HG03342 (cell line): Measurements from ENCODE around the gene SLC25A18.
"Not testable (repeated sequence)": the region's sequence is repeated elsewhere in the genome, so short reads cannot be mapped to it uniquely, and the experiment has no call there.

ENCODE experiments used
- ATAC-seq: cut with Tn5 transposase; IDR thresholded peaks from one replicate; pipeline ENCODE4 v1.9.1; 2021; ENCODE audit warnings: mild to moderate bottlenecking, moderate library complexity; ENCODE audit not compliant: unreplicated experiment

The SLC25A18 gene

DNA sequence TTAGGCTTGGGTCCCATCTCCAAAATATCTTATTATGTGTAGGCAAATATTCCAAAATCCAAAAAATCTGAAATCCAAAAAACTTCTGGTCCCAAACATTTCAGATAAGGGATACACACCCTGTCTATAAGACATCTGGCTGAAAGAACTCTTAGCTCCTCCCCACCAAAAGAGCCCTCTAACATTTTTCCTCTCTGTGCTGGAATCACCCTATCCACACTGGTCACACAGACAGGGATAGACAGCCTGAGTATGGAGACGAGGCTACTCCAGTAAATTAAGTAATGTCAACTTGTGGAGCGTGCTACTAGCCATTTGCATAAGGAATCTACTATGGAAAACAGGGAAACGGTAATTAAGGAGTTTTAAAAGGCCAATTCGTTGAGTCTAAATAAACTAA lies 40.4 kb downstream of the SLC25A18 start:
- no peak for ATAC-seq

DNA sequence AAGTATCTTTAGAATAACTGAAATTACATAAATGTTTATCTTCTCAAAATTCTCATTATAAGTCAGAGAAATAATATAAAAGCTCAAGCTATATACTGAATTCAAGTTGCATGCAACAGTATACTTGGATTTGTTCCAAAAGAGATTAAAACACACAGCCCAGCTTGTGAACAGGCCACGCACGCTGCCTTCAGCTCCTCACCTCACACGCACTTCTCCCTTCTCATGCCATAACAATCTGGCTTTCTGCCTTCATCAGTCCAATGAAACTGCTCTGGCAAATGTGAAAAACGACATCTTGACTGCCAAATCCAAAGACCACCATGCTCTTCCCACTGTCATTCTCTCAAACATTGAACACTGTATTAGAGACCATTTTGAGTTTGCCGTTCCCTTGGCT lies 43.2 kb downstream of the SLC25A18 start:
- ATAC-seq: no peak

DNA sequence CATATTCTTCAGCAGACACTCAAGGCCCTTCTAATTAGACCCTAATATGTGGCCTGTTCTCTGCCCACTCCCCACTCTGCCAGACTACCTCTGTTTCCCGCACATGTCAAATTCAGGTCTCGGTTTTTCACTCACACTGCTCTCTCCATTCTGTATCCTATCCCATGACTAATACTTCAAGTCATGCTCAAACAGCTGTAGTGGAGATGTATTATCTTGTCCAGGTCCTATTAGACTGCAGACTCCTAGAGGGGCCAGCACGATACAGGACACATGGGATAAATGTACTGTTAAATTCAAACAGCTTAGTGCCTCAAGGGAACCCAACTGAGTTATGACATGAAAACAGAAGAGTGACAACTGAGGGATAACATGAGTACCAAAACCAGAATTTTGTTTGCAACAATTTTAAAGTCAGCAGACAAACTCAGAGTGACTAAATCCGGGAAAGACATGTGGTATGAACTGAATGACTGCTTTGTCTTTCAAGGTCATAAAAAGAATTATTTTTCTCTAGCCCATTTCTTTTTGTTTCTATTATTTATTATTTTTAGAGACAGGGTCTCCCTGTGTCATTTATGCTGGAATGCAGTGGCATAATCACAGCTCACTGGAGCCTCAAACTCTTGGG lies 44.7 kb downstream of the SLC25A18 start:
- ATAC-seq: no peak

GRCh38 chr22:17612057-17612456 lies 48.8 kb downstream of the SLC25A18 start:
- ATAC-seq: no peak

DNA sequence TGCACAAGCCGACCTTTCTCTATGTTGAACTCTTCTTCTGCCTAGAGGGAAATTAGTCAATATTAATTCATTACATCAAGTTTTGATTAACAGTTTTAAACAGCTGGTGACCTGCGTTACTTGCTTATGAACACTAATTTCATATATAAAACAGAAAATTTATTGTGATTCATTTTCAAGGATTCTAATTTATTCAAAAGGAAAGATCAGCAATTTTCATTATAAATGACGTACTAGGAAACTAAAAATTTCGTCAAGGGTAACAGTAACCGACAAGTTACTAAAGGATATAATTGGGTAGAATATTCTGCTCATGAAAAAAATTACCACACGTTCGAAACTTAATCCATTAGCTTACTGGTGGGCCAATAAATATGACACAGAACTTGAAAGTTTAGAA lies 50.0 kb downstream of the SLC25A18 start:
- ATAC-seq: no peak

DNA sequence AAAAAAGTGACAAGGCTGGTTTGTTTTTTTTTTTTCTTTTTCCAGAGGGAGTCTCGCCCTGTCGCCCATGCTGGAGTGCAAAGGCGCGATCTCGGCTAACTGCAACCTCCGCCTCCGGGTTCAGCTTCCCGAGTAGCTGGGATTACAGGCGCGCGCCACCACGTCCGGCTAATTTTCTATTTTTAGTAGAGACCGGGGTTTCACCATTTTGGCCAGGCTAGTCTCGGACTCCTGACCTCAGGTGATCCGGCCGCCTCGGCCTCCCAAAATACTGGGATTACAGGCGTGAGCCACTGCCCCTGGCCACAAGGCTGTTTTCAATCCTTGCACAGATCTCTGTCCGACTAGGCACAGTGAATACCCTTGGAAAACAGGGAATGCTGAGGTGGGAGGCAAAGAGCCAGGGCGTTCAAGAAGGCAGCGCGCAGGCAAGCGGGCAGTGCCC lies 64.7 kb downstream of the SLC25A18 start:
- ATAC-seq: no peak

DNA sequence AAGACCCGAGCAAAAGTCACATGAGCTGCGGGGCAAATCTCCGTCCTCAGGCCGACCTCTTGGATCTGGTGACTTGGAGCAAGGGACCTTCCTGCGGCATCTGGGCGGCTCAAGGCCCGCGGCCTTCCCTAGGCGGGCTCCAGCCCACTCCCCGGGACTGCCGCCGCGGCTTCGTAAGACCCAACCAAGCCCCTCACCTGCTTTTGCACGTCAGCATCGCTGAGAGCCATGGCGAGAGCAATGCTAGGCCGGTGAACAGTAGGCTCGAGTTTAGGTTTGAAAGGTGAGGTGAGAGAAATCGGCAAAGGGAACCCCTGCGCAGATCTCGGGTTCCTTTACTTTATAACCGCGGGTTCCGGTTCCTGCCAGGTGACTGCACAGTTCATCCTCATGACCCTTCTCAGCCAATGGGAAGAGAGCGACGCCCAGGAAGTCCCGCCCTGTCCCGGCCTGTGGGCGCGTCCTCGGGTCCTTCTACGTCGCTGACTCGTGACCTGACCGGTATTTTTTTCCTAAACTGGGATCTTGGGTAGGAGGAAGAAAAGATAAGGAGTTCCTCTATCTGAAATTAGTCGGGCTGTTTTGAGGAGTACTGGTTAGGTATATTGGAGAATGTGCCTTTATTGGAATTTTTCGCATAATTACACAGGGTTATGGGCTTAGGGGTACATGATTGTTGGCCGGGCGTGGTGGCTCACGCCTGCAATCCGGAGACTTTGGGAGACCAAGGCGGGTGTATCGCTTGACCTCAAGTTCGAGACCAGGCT lies 65.3 kb downstream of the SLC25A18 start, which contains the start of gene ATP6V1E1:
TSS of gene ATP6V1E1 (minus strand) at position 344 of the 767 bp plus-strand sequence. CDS start at position 230, 114 bp downstream.
- ATAC-seq: peak; percentile 100

- no peak for ATAC-seq
These were observed 65.8 kb downstream of the SLC25A18 start for GRCh38 chr22:17629173-17629489.

GRCh38 chr22:17629641-17630040 lies 66.3 kb downstream of the SLC25A18 start:
- no peak for ATAC-seq

GRCh38 chr22:17631076-17631565 lies 67.8 kb downstream of the SLC25A18 start:
- no peak for ATAC-seq

- ATAC-seq: no peak
These were observed 70.1 kb downstream of the SLC25A18 start for GRCh38 chr22:17633217-17633997.

GRCh38 chr22:17633998-17634323 lies 70.7 kb downstream of the SLC25A18 start:
- no peak for ATAC-seq

GRCh38 chr22:17634696-17635095 lies 71.4 kb downstream of the SLC25A18 start:
- no peak for ATAC-seq

- not testable (repeated sequence) for ATAC-seq
These were observed 73.6 kb downstream of the SLC25A18 start for GRCh38 chr22:17636850-17637249.

DNA sequence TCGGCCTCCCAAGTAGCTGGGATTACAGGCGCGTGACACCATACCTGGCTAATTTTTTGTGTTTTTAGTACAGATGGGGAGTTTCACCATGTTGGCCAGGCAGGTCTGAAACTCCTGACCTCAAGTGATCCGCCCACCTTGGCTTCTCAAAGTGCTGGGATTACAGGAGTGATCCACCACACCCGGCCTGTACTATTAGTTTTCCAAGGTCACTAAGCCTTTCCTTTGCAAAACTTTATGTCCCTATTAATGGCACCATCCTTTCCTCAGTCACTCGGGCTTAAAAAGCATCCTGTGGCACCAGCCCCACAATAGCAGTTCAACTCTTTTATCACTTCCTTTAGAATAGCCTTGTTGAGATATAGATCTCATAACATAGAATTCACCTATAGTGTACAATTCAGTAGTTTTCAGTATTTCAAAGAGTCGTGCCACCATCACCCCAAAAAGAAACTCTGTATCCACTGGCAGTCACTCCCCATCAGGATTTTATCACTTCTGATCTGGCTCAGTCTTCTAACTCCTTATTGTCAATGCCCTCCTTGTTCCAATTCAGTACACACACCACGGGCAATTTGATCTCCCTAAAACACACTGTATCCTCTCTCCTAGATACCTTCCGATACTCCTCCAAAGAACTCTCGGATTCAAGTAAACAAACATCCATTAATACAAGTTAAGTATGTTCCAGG lies 74.3 kb downstream of the SLC25A18 start:
- ATAC-seq: no peak

GRCh38 chr22:17638182-17638431 lies 74.8 kb downstream of the SLC25A18 start:
- peak; percentile 13 for ATAC-seq

DNA sequence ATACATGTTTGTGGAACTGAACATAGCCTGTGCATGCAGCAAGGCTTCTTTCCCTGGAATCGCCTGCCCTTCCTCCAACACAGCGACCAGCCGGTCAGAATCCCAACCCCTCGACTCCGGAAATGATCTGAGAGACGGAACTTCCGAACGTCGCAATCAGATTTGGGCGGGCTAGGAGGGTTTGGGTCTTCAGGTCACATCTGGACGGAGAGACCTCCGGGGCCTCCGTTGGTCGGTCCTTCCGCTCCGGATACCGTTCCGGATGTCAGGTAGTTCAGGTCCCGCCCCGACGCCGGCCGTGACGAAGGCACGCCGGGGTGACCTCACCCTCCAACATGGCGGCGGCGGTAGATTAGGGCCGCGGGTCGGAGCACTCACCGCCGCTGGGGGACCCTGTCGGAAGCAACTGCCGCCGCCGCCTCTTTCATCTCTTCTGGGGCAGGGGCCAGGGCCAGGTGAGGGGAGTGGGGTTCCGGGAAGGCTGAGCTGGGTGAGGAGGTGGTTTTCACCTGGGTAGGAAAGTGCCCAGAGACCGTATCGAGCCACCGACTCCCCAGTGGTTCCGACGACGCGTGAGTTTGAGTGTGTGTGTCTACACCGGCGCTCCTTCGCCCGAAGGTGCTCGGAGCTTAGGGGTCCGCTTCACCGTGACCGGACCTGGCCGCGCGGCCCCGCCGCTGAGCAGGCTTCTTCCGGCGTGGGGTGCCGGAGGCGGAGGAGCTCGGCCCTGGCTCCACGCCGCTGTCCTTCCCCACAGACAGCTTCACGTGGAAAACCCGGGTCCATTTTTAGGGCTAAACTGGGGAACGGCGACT lies 75.3 kb downstream of the SLC25A18 start, which contains the start of gene BCL2L13:
TSS of gene BCL2L13 (plus strand) at position 326 of the 815 bp plus-strand sequence. CDS start 16,955 bp downstream, outside the sequence.
- peak; percentile 91 for ATAC-seq

GRCh38 chr22:17639247-17639741 lies 76.0 kb downstream of the SLC25A18 start:
- ATAC-seq: no peak
